Natural killer cell (primary cell): ENCODE results near the gene APOA1. TPM values are rescaled to one million over a fixed set of nuclear protein-coding genes. Genes with fewer than 3 reads are reported as not detected.
"Not testable (repeated sequence)": the region's sequence is repeated elsewhere in the genome, so short reads cannot be mapped to it uniquely, and the experiment has no call there.

Source experiments
- ATAC-seq, 3 donors: fragments of 150-1000 bp in 2 of 3; fragments of 200-7000 bp in 1 of 3; cut with Tn5 transposase; 1 replicate in 1 of 3; 2 replicates in 2 of 3; pipeline ENCODE4 v1.10.0; 2021; ENCODE audit warnings: mild to moderate bottlenecking in 2 of 3, moderate library complexity in 2 of 3
- DNase-seq, 2 donors: peaks; one replicate each; pipeline versions ENCODE4 v3.0.0 to v3.0.0-alpha.2; 2013 to 2021; ENCODE audit warnings: mixed read lengths in 1 of 2
- H3K27ac ChIP-seq: one replicate; pipeline ENCODE4 v1.5.1; 2013; ENCODE audit warnings: mild to moderate bottlenecking, low read length
- H3K27me3 ChIP-seq: one replicate; pipeline ENCODE4 v1.6.1; 2013; ENCODE audit warnings: low read length; ENCODE audit not compliant: control insufficient read depth, insufficient read depth
- H3K36me3 ChIP-seq: one replicate; pipeline ENCODE4 v1.6.1; 2013; ENCODE audit warnings: low read length; ENCODE audit not compliant: control insufficient read depth, insufficient read depth
- H3K4me1 ChIP-seq: one replicate; pipeline ENCODE4 v1.6.1; 2013; ENCODE audit warnings: low read length; ENCODE audit not compliant: control insufficient read depth, insufficient read depth
- H3K4me3 ChIP-seq: one replicate; pipeline ENCODE4 v1.5.1; 2013; ENCODE audit warnings: low read length
- H3K9me3 ChIP-seq: one replicate; pipeline ENCODE4 v1.6.1; 2013; ENCODE audit warnings: low read length; ENCODE audit not compliant: control insufficient read depth, insufficient read depth
- H3K27ac Mint-ChIP-seq, 2 donors: one replicate each; pipeline ENCODE4 v1.8.0; 2022; ENCODE audit warnings: mild to moderate bottlenecking in 2 of 2, mixed read lengths in 2 of 2, moderate library complexity in 1 of 2
- H3K27me3 Mint-ChIP-seq, 2 donors: one replicate each; pipeline ENCODE4 v1.8.0; 2022; ENCODE audit warnings: low read depth in 2 of 2, mixed read lengths in 2 of 2
- H3K36me3 Mint-ChIP-seq: one replicate; pipeline ENCODE4 v1.8.0; 2022; ENCODE audit warnings: mixed read lengths
- H3K4me1 Mint-ChIP-seq, 2 donors: one replicate each; pipeline ENCODE4 v1.8.0; 2022; ENCODE audit warnings: mixed read lengths in 2 of 2
- H3K4me3 Mint-ChIP-seq: one replicate; pipeline ENCODE4 v1.8.0; 2022; ENCODE audit warnings: mild to moderate bottlenecking, moderate library complexity, mixed read lengths
- H3K9me3 Mint-ChIP-seq, 2 donors: one replicate each; pipeline ENCODE4 v1.8.0; 2022; ENCODE audit warnings: mixed read lengths in 2 of 2
- WGBS: methylation state at CpG from one replicate; pipeline ENCODE4 v1.1.7; 2013; ENCODE audit warnings: missing lambda C conversion rate; ENCODE audit not compliant: insufficient coverage; 5-methylcytosine and 5-hydroxymethylcytosine counted together
- intact Hi-C: fragments of 100-400 bp; cut with micrococcal nuclease; formaldehyde crosslinking; loops from one replicate; pipeline ENCODE4 v1.14.2; 2022
- total RNA-seq, 4 donors: library from RNA; stranded (reverse); fragments of 120-200 nt in 1 of 4; gene quantifications; one replicate each; pipeline versions ENCODE4 v1.2.3 to v1.2.4, GENCODE V29; 2013 to 2022
- TF ChIP-seq, protein P1 (sequence below): fragments of 200-600 bp; IDR thresholded peaks from one replicate; pipeline ENCODE4 v1.8.0; 2022; ENCODE audit warnings: antibody characterized with exemption

Gene APOA1
- total RNA-seq, 3 donors from 2014 or later (not counting 1 experiment from before 2014, with no cell fraction given): 0.54 to 0.87 TPM; not detected in 1

DNA sequence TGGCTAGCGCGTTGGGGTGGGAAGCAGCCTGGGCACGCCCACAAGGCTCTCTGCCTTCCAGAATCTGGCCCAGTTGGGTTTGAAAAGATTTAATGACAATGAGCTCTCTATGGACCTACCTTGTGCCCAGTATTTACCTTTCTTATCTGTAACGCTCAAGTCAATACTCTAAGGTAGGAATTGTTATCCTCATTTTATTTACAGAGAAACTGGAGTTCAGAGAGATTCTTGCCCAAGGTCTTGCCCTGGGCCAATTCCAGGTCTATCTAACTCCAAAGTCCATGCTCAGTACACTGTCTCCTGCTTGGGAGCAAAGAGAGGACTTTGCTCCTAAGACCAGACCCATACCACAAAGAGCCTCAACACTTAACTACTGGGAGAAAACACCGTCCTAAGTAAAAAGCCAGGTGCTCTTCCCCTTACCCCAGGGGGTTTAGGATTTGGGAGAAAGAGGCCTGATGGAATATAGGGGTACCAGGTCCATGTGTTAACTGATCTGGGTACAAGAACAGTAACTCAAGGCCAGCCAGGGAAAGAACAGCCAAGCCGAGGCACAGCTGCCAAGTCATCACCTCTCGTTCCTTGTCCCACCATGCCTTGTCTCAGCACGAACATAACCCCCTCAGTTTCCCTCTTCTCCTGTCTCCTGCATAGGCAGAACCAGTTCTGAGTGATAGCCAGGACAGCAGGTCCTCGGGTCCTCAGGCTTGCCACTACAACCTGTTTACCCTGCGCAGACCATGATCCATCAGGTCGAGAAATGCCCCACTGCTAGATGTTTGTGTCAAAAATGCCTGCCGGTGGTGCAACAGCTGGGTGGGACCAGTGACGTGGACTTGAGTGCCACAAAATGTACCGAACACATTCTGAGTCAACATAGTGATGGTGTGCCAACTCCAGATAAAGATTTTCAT, 28.9 kb downstream of the APOA1 start:
- ATAC-seq: no peak
- H3K4me1 Mint-ChIP-seq: no peaks in the 10 kb centered on the region
- TF ChIP-seq, protein P1, sequence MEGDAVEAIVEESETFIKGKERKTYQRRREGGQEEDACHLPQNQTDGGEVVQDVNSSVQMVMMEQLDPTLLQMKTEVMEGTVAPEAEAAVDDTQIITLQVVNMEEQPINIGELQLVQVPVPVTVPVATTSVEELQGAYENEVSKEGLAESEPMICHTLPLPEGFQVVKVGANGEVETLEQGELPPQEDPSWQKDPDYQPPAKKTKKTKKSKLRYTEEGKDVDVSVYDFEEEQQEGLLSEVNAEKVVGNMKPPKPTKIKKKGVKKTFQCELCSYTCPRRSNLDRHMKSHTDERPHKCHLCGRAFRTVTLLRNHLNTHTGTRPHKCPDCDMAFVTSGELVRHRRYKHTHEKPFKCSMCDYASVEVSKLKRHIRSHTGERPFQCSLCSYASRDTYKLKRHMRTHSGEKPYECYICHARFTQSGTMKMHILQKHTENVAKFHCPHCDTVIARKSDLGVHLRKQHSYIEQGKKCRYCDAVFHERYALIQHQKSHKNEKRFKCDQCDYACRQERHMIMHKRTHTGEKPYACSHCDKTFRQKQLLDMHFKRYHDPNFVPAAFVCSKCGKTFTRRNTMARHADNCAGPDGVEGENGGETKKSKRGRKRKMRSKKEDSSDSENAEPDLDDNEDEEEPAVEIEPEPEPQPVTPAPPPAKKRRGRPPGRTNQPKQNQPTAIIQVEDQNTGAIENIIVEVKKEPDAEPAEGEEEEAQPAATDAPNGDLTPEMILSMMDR: no peak
- no peak for DNase-seq
- Histone ChIP-seq H3K4me3 (no peak overlapping the region), H3K4me1 (no peaks in the 10 kb centered on the region), H3K27me3 (no peaks in the 10 kb centered on the region), H3K27ac (no peak overlapping the region), H3K36me3 (no peaks in the 10 kb centered on the region), H3K9me3 (no peaks in the 10 kb centered on the region)
- no peak overlapping the region for H3K4me3 Mint-ChIP-seq
- WGBS: 84% methylated on average over 13 of the region's 14 CpGs
- H3K27ac Mint-ChIP-seq: no peak overlapping the region
- H3K27me3 Mint-ChIP-seq: peaks cover 0 to 8% of the 10 kb centered on the region in 2 donors
- no peaks in the 10 kb centered on the region for H3K36me3 Mint-ChIP-seq
- intact Hi-C loops: no loop called here
- H3K9me3 Mint-ChIP-seq: no peaks in the 10 kb centered on the region

DNA sequence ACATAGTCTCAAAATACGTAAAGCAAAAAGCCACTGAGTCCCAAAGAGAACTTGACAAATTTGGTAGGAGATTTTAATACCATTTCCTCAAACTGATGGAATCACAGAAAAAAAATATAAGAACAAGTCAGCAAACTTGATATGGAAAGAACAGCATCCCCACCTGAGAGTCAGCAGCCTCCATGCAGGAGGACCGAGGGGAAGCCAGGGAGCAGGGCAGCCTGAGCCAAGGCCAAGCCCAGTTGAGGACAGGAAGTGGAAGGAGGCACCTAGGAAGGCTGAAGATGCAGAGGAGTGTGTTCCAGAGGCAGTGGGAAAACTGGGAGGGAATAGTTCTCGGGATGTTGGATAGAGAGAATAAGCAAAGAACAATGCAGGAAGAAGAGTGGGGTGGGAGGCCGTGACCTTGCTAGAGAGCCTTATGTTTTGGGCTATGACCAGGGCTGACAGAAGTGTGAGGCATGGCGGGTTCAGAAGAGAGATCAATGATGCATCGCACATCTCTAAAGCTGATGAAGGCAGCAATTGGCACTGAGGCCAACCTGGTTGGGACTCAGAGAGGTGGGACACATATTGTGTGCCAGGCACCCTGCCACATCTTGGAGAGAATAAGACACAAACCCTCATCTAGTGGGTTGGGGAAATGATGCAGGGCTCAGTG, 29.7 kb downstream of the APOA1 start:
- ATAC-seq (no peak), DNase-seq (no peak)
- no peaks in the 10 kb centered on the region for H3K36me3 Mint-ChIP-seq
- no peaks in the 10 kb centered on the region for H3K9me3 ChIP-seq
- 97% methylated on average over 6 of the region's 6 CpGs for WGBS
- H3K27me3 ChIP-seq: no peaks in the 10 kb centered on the region
- intact Hi-C loops: no loop called here
- H3K4me1 ChIP-seq: no peaks in the 10 kb centered on the region
- no peak overlapping the region for H3K4me3 Mint-ChIP-seq
- no peaks in the 10 kb centered on the region for H3K4me1 Mint-ChIP-seq
- no peak overlapping the region for H3K27ac ChIP-seq
- no peak overlapping the region for H3K4me3 ChIP-seq
- no peak overlapping the region for H3K27ac Mint-ChIP-seq
- peaks cover 2 to 8% of the 10 kb centered on the region in 2 donors for H3K27me3 Mint-ChIP-seq
- H3K9me3 Mint-ChIP-seq: no peaks in the 10 kb centered on the region
- TF ChIP-seq, protein P1: no peak
- no peaks in the 10 kb centered on the region for H3K36me3 ChIP-seq

DNA sequence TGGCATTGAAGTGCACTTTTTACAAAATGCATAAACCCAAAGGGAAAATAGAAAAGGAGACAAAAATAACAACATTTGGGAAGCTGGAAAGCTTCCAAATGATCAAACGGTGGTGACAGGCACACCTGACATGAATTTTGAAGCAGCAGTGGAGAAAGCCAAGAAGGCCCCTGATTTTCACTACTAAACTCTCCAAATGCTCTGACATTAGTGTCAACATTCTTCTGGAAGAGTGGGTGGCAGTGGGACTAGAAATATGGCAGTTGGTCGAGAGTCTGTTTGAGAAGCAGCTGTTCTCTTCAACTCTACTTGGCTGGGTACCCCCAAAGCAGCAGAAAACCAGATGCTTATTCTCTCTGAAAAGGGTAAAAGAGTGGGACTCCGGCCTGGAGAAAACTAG, 33.4 kb downstream of the APOA1 start:
- DNase-seq (no peak), ATAC-seq (no peak)
- H3K27me3 ChIP-seq: no peaks in the 10 kb centered on the region
- no peak overlapping the region for H3K4me3 ChIP-seq
- H3K4me1 ChIP-seq: no peaks in the 10 kb centered on the region
- intact Hi-C loops: no loop called here
- H3K36me3 Mint-ChIP-seq: no peaks in the 10 kb centered on the region
- no peaks in the 10 kb centered on the region for H3K9me3 Mint-ChIP-seq
- TF ChIP-seq, protein P1: no peak
- 73% methylated on average over 3 of the region's 3 CpGs for WGBS
- no peak overlapping the region for H3K4me3 Mint-ChIP-seq
- no peaks in the 10 kb centered on the region for H3K4me1 Mint-ChIP-seq
- no peaks in the 10 kb centered on the region for H3K9me3 ChIP-seq
- no peak overlapping the region for H3K27ac ChIP-seq
- no peaks in the 10 kb centered on the region for H3K36me3 ChIP-seq
- H3K27me3 Mint-ChIP-seq: peaks cover 8 to 21% of the 10 kb centered on the region in 2 donors
- H3K27ac Mint-ChIP-seq: no peak overlapping the region

DNA sequence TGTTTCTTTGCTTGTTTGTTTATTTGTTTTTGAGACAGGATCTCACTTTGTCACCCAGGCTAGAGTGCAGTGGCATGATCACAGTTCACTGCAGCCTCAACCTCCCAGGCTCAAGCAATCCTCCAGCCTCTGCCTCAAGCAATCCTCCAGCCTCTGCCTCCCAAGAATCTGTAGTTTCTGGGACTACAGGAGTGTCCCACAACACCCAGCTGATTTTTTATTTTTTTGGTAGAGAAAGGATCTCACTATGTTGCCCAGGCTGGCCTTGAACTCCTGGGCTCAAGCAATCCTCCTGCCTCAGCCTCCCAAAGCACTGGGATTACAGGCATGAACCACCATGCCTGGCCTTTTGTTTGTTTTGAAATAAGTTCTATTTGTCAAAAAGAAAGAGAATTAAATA, 35.8 kb downstream of the APOA1 start:
- H3K9me3 Mint-ChIP-seq, H3K27me3 ChIP-seq, H3K4me1 Mint-ChIP-seq, H3K27ac Mint-ChIP-seq, ATAC-seq, H3K27ac ChIP-seq, intact Hi-C loops, DNase-seq, H3K4me1 ChIP-seq, H3K36me3 Mint-ChIP-seq, H3K36me3 ChIP-seq, H3K4me3 ChIP-seq, H3K9me3 ChIP-seq, H3K4me3 Mint-ChIP-seq: not testable (repeated sequence)
- peaks cover 6 to 26% of the 10 kb centered on the region in 2 donors for H3K27me3 Mint-ChIP-seq
